A549 (cell line): ENCODE data around the gene DLGAP1. TPM values are rescaled to one million over a fixed set of nuclear protein-coding genes. Genes with fewer than 3 reads are reported as not detected.

Experiments
- ATAC-seq, 2 experiments: fragments of 200-7000 bp in 1 of 2; fragments of >200 bp in 1 of 2; cut with Nextera tagmentation in 1 of 2; cut with Tn5 transposase in 1 of 2; 3 replicates each; pipeline versions ENCODE4 v1.8.0 to v1.9.1; 2018 to 2020; ENCODE audit warnings: mild to moderate bottlenecking in 1 of 2, moderate library complexity in 1 of 2
- CTCF ChIA-PET: fragments of 300-600 bp; sonication (Branson Sonifier 250); formaldehyde crosslinking; extraction: SDS; loops from one replicate; lab custom pipeline; 2021; ENCODE audit warnings: antibody characterized with exemption, inconsistent platforms; lab: Yijun Ruan, JAX
- POLR2A ChIA-PET: fragments of 350-600 bp; formaldehyde crosslinking; extraction: SDS; loops from one replicate; lab custom pipeline; 2021; ENCODE audit warnings: antibody characterized with exemption, inconsistent platforms; lab: Yijun Ruan, JAX
- DNase-seq, 2 experiments: peaks; one replicate each; pipeline versions ENCODE4 v3.0.0 to v3.0.0-alpha.2; 2011 to 2016; ENCODE audit warnings: low read depth in 1 of 2, low spot score in 1 of 2
- FAIRE-seq: peaks from 2 replicates; lab custom pipeline; 2011; peaks lifted over from hg19 to GRCh38; lab: Jason Lieb, UNC
- H3K27ac ChIP-seq, 2 experiments: fragments of >200 bp; sonication (Bioruptor Twin); formaldehyde crosslinking; 3 replicates each; pipeline ENCODE4 v1.5.1; 2016 to 2017
- H3K4me1 ChIP-seq: fragments of >200 bp; sonication (Bioruptor Twin); formaldehyde crosslinking; 3 replicates; pipeline ENCODE4 v1.6.1; 2016
- H3K4me2 ChIP-seq: fragments of >200 bp; sonication (Bioruptor Twin); formaldehyde crosslinking; 3 replicates; pipeline ENCODE4 v1.6.1; 2016
- H3K4me3 ChIP-seq: fragments of >200 bp; sonication (Bioruptor Twin); formaldehyde crosslinking; 3 replicates; pipeline ENCODE4 v1.5.1; 2016
- H3K9me3 ChIP-seq: fragments of >200 bp; sonication (Bioruptor Twin); formaldehyde crosslinking; 3 replicates; pipeline ENCODE4 v1.6.1; 2016
- BHLHE40 ChIP-seq: IDR thresholded peaks from 2 replicates; pipeline ENCODE4 v1.6.1; 2012; ENCODE audit warnings: low read depth, low read length, inconsistent platforms
- CHD4 ChIP-seq: fragments of 200-600 bp; sonication (generic); IDR thresholded peaks from 2 replicates; pipeline ENCODE4 v1.6.1; 2016; ENCODE audit warnings: antibody characterized with exemption, mild to moderate bottlenecking, borderline replicate concordance
- EHMT2 ChIP-seq: fragments of 200-600 bp; sonication (generic); IDR thresholded peaks from 2 replicates; pipeline ENCODE4 v1.6.1; 2016; ENCODE audit warnings: antibody characterized with exemption, low read depth, mild to moderate bottlenecking, moderate library complexity
- ELK1 ChIP-seq: fragments of 150-350 bp; IDR thresholded peaks from 2 replicates; pipeline ENCODE4 v1.6.1; 2014; ENCODE audit warnings: low read depth, mild to moderate bottlenecking, low read length
- EP300 ChIP-seq, 2 experiments: fragments of >200 bp; sonication (Bioruptor Twin); formaldehyde crosslinking; IDR thresholded peaks; 2 replicates in 1 of 2; 3 replicates in 1 of 2; pipeline ENCODE4 v1.6.1; 2016 to 2017
- ESRRA ChIP-seq: fragments of 150-350 bp; IDR thresholded peaks from 2 replicates; pipeline ENCODE4 v1.6.1; 2014; ENCODE audit warnings: mild to moderate bottlenecking, low read length, borderline replicate concordance
- FOXS1 ChIP-seq: fragments of 250-450 bp; sonication (Bioruptor Pico); IDR thresholded peaks from 2 replicates; pipeline ENCODE4 v1.5.0; 2020; ENCODE audit warnings: mild to moderate bottlenecking, moderate library complexity
- GATA3 ChIP-seq: IDR thresholded peaks from 2 replicates; pipeline ENCODE4 v1.6.1; 2012; ENCODE audit warnings: borderline replicate concordance
- HDAC2 ChIP-seq: fragments of 200-600 bp; sonication (generic); IDR thresholded peaks from 2 replicates; pipeline ENCODE4 v1.6.1; 2016
- HMGXB4 ChIP-seq: fragments of 250-450 bp; sonication (Bioruptor Pico); IDR thresholded peaks from 2 replicates; pipeline ENCODE4 v1.5.0; 2021; ENCODE audit warnings: mild to moderate bottlenecking, moderate library complexity, borderline replicate concordance
- HOXB13 ChIP-seq: fragments of 250-450 bp; sonication (Bioruptor Pico); IDR thresholded peaks from 2 replicates; pipeline ENCODE4 v1.5.0; 2020; ENCODE audit warnings: low read depth, mild to moderate bottlenecking, moderate library complexity
- KDM5A ChIP-seq: fragments of 200-600 bp; sonication (generic); IDR thresholded peaks from 2 replicates; pipeline ENCODE4 v1.6.1; 2016; ENCODE audit warnings: antibody characterized with exemption, mild to moderate bottlenecking
- MAFK ChIP-seq: fragments of 450-650 bp; IDR thresholded peaks from 2 replicates; pipeline ENCODE4 v1.6.1; 2014; ENCODE audit not compliant: partially characterized antibody
- NFE2L2 ChIP-seq: fragments of 150-350 bp; conservative IDR thresholded peaks from 2 replicates; pipeline ENCODE4 v1.6.1; 2014; ENCODE audit warnings: low read length
- NPAS2 ChIP-seq: fragments of 250-450 bp; sonication (Bioruptor Pico); IDR thresholded peaks from 2 replicates; pipeline ENCODE4 v1.8.0; 2022; ENCODE audit warnings: mild to moderate bottlenecking, moderate library complexity, borderline replicate concordance
- NR3C1 ChIP-seq: fragments of >200 bp; sonication (Bioruptor Twin); formaldehyde crosslinking; IDR thresholded peaks from 3 replicates; pipeline ENCODE4 v1.6.1; 2017
- PBX3 ChIP-seq: IDR thresholded peaks from 2 replicates; pipeline ENCODE4 v1.6.1; 2012
- POLR2A ChIP-seq: IDR thresholded peaks from 2 replicates; pipeline ENCODE4 v1.6.1; 2012; ENCODE audit warnings: mild to moderate bottlenecking, low read length
- POLR2AphosphoS2 ChIP-seq: conservative IDR thresholded peaks from 2 replicates; pipeline ENCODE4 v1.6.1; 2012; ENCODE audit warnings: low read length, improper control_type of control experiment, inconsistent platforms
- RAD21 ChIP-seq, 2 experiments: fragments of >200 bp in 1 of 2; sonication (Bioruptor Twin) in 1 of 2; formaldehyde crosslinking in 1 of 2; IDR thresholded peaks in 1 of 2; conservative IDR thresholded peaks in 1 of 2; 2 replicates in 1 of 2; 3 replicates in 1 of 2; pipeline ENCODE4 v1.6.1; 2012 to 2018; ENCODE audit warnings: inconsistent platforms in 1 of 2
- RCOR1 ChIP-seq: fragments of 150-350 bp; IDR thresholded peaks from 2 replicates; pipeline ENCODE4 v1.6.1; 2014; ENCODE audit warnings: antibody characterized with exemption, low read length, low read depth
- TP53 ChIP-seq: fragments of 250-450 bp; sonication (Bioruptor Pico); IDR thresholded peaks from 2 replicates; pipeline ENCODE4 v1.5.0; 2021; ENCODE audit warnings: mild to moderate bottlenecking, moderate library complexity
- ZFP36 ChIP-seq: fragments of 450-650 bp; IDR thresholded peaks from 2 replicates; pipeline ENCODE4 v1.6.1; 2014; ENCODE audit warnings: borderline replicate concordance; ENCODE audit not compliant: partially characterized antibody
- ZNF302 ChIP-seq: fragments of 250-450 bp; sonication (Bioruptor Pico); IDR thresholded peaks from 2 replicates; pipeline ENCODE4 v1.9.0; 2021; ENCODE audit warnings: inconsistent platforms, mild to moderate bottlenecking, moderate library complexity
- WGBS: methylation state at CpG from one replicate; pipeline ENCODE4 v1.1.6; 2017; ENCODE audit errors: missing lambda C conversion rate; 5-methylcytosine and 5-hydroxymethylcytosine counted together
- polyA plus RNA-seq, 4 experiments: library from polyadenylated mRNA; depleted of rRNA in 3 of 4; stranded (reverse); fragments of >200 nt; fragmentation: RNase III in 1 of 4; extraction: RNeasy Plus Mini Kit Qiagen cat#74134 plus additional on column Dnase treatment in 1 of 4; gene quantifications; 2 replicates in 3 of 4; 3 replicates in 1 of 4; pipeline ENCODE4 v1.2.3, GENCODE V29; 2011 to 2017
- TF ChIP-seq, protein P1 (sequence below): fragments of >200 bp; sonication (Bioruptor Twin); formaldehyde crosslinking; IDR thresholded peaks from 3 replicates; pipeline ENCODE4 v1.6.1; 2016
- TF ChIP-seq, protein P2 (sequence below): fragments of >200 bp; sonication (Bioruptor Twin); formaldehyde crosslinking; IDR thresholded peaks from 2 replicates; pipeline ENCODE4 v1.6.1; 2016

The DLGAP1 gene
- polyA plus RNA-seq, 2 of the 4 experiments (the other 2 are of a cell fraction), result 0.04 to 0.12 TPM

DNA sequence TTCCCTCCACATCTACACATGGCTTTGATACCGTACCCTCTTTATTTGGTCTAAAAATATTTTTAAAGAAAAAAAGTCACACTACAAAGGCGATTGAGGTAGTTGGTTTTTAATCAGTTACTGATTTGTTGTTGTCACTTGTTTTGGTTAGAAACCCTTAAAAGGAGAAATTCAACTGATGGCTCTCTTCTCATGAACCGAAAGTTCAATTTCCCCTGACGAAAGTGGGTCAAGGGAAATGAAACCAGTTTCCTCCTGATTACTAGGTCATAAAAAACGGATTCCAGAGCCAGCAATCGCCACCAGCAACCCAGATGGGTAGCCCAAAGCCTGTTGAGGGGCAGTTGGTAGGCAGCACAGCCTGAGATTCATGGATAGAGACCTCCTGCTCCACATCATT lies 63.2 kb downstream of the DLGAP1 start:
- POLR2A ChIA-PET, result no interaction called here
- Histone ChIP-seq H3K4me2 (no peak overlapping the region), H3K4me1 (no peaks in the 10 kb centered on the region), H3K4me3 (no peak overlapping the region), H3K9me3 (no peaks in the 10 kb centered on the region), H3K27ac (no peak overlapping the region)
- 3% methylated on average over 6 of the region's 6 CpGs for WGBS
- no peak for DNase-seq
- FAIRE-seq, result no peak
- no peak for TF ChIP-seq NPAS2
- no peak for TF ChIP-seq PBX3
- TF ChIP-seq ESRRA, result no peak
- TF ChIP-seq HOXB13 (CRISPR knock-in tag), result no peak
- no peak for TF ChIP-seq ZFP36
- TF ChIP-seq EHMT2, result no peak
- TF ChIP-seq NFE2L2, result no peak
- TF ChIP-seq KDM5A, result no peak
- no peak for TF ChIP-seq RCOR1
- TF ChIP-seq CHD4, result no peak
- TF ChIP-seq HMGXB4 (CRISPR knock-in tag), result no peak
- no peak for TF ChIP-seq TP53 (CRISPR knock-in tag)
- TF ChIP-seq MAFK, result no peak
- TF ChIP-seq POLR2AphosphoS2, result no peak
- TF ChIP-seq ELK1, result no peak
- no peak for TF ChIP-seq HDAC2
- ATAC-seq, result no peak
- CTCF ChIA-PET, result no interaction called here

DNA sequence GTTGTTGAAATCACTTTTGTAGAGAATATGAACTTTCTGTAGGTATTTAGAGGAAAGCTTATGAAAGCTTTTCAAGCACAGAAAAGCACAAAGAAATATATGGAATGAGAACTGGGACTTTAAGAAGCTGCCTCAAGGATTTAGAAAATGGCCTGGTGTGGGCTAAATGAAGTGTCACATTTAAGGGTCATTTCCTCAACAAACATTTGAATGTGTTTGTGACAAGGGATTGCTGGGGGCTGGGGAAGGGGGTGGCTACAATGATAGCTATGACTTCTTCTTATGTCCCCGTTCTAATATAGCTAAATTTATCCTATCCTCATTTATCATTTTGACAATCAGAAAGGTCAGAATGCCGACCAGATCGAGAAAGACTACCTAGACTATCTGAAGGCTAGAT lies 69.2 kb downstream of the DLGAP1 start:
- H3K9me3 ChIP-seq, result no peaks in the 10 kb centered on the region
- no peak overlapping the region for H3K27ac ChIP-seq
- ATAC-seq (no peak), FAIRE-seq (no peak)
- CTCF ChIA-PET, result no interaction called here
- H3K4me2 ChIP-seq, result no peak overlapping the region
- H3K4me1 ChIP-seq, result no peaks in the 10 kb centered on the region
- WGBS, result 1% methylated on average over 3 of the region's 3 CpGs
- no peak for TF ChIP-seq BHLHE40
- no peak for TF ChIP-seq ELK1
- TF ChIP-seq KDM5A, result no peak
- no peak for TF ChIP-seq POLR2A
- TF ChIP-seq NR3C1, result no peak
- TF ChIP-seq, protein P1, sequence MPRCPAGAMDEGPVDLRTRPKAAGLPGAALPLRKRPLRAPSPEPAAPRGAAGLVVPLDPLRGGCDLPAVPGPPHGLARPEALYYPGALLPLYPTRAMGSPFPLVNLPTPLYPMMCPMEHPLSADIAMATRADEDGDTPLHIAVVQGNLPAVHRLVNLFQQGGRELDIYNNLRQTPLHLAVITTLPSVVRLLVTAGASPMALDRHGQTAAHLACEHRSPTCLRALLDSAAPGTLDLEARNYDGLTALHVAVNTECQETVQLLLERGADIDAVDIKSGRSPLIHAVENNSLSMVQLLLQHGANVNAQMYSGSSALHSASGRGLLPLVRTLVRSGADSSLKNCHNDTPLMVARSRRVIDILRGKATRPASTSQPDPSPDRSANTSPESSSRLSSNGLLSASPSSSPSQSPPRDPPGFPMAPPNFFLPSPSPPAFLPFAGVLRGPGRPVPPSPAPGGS, result no peak
- no peak for TF ChIP-seq GATA3
- TF ChIP-seq RAD21 (conservative IDR thresholded peaks at IDR 0.05 in 1 of 2, IDR thresholded peaks at IDR 0.05 in 1 of 2), result no peak
- no peak for TF ChIP-seq MAFK
- no peak for TF ChIP-seq RCOR1
- no peak for TF ChIP-seq NFE2L2
- no peak for TF ChIP-seq PBX3
- TF ChIP-seq, protein P2, sequence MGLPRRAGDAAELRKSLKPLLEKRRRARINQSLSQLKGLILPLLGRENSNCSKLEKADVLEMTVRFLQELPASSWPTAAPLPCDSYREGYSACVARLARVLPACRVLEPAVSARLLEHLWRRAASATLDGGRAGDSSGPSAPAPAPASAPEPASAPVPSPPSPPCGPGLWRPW, result no peak
- TF ChIP-seq FOXS1, result no peak
- TF ChIP-seq EP300 (IDR thresholded peaks at IDR 0.05), result no peak
- TF ChIP-seq HDAC2, result no peak
- TF ChIP-seq ZNF302, result no peak
- TF ChIP-seq, all 56 proteins: peak for 0
- POLR2A ChIA-PET, result no interaction called here
- no peak overlapping the region for H3K4me3 ChIP-seq
- no peak for DNase-seq
